ENCODE data around the gene STK32A. TPM values are rescaled to one million over a fixed set of nuclear protein-coding genes. Genes with fewer than 3 reads are reported as not detected.

Gene STK32A
- total RNA-seq, 1 donor from 2014 or later, result 5.3 TPM

GRCh38 chr5:147310059-147310704 lies 75.4 kb downstream of the STK32A start:
- Mint-ChIP-seq H3K4me3 (no peak overlapping the region), H3K27me3 (no peaks in the 10 kb centered on the region), H3K4me1 (ENCODE audit: unreplicated experiment) (no peaks in the 10 kb centered on the region), H3K9me3 (no peaks in the 10 kb centered on the region), H3K36me3 (no peaks in the 10 kb centered on the region), H3K27ac (no peak overlapping the region)
- no peak for DNase-seq (ENCODE audit: extremely low spot score, unreplicated experiment)
- no peak for TF ChIP-seq CTCF (conservative IDR thresholded peaks at IDR 0.05)

GRCh38 chr5:147317978-147318684 lies 83.3 kb downstream of the STK32A start:
- Mint-ChIP-seq H3K36me3 (no peaks in the 10 kb centered on the region), H3K27me3 (no peaks in the 10 kb centered on the region), H3K9me3 (no peaks in the 10 kb centered on the region), H3K4me1 (ENCODE audit: unreplicated experiment) (no peaks in the 10 kb centered on the region), H3K27ac (no peak overlapping the region), H3K4me3 (no peak overlapping the region)
- DNase-seq (ENCODE audit: extremely low spot score, unreplicated experiment), result no peak
- TF ChIP-seq CTCF (conservative IDR thresholded peaks at IDR 0.05), result no peak

GRCh38 chr5:147321569-147321968 lies 86.7 kb downstream of the STK32A start:
- no peak for DNase-seq (ENCODE audit: extremely low spot score, unreplicated experiment)
- no peaks in the 10 kb centered on the region for H3K27me3 Mint-ChIP-seq
- no peaks in the 10 kb centered on the region for H3K36me3 Mint-ChIP-seq
- TF ChIP-seq CTCF (conservative IDR thresholded peaks at IDR 0.05), result no peak
- H3K9me3 Mint-ChIP-seq, result no peaks in the 10 kb centered on the region
- no peaks in the 10 kb centered on the region for H3K4me1 Mint-ChIP-seq (ENCODE audit: unreplicated experiment)
- H3K4me3 Mint-ChIP-seq, result no peak overlapping the region
- H3K27ac Mint-ChIP-seq, result no peak overlapping the region

- DNase-seq (ENCODE audit: extremely low spot score, unreplicated experiment), result no peak
- H3K27ac Mint-ChIP-seq, result no peak overlapping the region
- H3K4me3 Mint-ChIP-seq, result no peak overlapping the region
- TF ChIP-seq CTCF (conservative IDR thresholded peaks at IDR 0.05), result no peak
- H3K4me1 Mint-ChIP-seq (ENCODE audit: unreplicated experiment), result no peaks in the 10 kb centered on the region
- peaks cover 15% of the 10 kb centered on the region for H3K27me3 Mint-ChIP-seq
- H3K36me3 Mint-ChIP-seq, result no peaks in the 10 kb centered on the region
- H3K9me3 Mint-ChIP-seq, result no peaks in the 10 kb centered on the region
Measured at GRCh38 chr5:147327421-147327820, 92.6 kb downstream of the STK32A start.

GRCh38 chr5:147327905-147328304 lies 93.1 kb downstream of the STK32A start:
- no peaks in the 10 kb centered on the region for H3K4me1 Mint-ChIP-seq (ENCODE audit: unreplicated experiment)
- no peak for TF ChIP-seq CTCF (conservative IDR thresholded peaks at IDR 0.05)
- no peaks in the 10 kb centered on the region for H3K36me3 Mint-ChIP-seq
- peaks cover 15% of the 10 kb centered on the region for H3K27me3 Mint-ChIP-seq
- no peak overlapping the region for H3K27ac Mint-ChIP-seq
- H3K4me3 Mint-ChIP-seq, result no peak overlapping the region
- no peaks in the 10 kb centered on the region for H3K9me3 Mint-ChIP-seq
- no peak for DNase-seq (ENCODE audit: extremely low spot score, unreplicated experiment)
